ENCODE results near the gene EFTUD2.

GRCh38 chr17:44801880-44802279 is 97.4 kb downstream of the EFTUD2 start:
- TF ChIP-seq, protein P1, sequence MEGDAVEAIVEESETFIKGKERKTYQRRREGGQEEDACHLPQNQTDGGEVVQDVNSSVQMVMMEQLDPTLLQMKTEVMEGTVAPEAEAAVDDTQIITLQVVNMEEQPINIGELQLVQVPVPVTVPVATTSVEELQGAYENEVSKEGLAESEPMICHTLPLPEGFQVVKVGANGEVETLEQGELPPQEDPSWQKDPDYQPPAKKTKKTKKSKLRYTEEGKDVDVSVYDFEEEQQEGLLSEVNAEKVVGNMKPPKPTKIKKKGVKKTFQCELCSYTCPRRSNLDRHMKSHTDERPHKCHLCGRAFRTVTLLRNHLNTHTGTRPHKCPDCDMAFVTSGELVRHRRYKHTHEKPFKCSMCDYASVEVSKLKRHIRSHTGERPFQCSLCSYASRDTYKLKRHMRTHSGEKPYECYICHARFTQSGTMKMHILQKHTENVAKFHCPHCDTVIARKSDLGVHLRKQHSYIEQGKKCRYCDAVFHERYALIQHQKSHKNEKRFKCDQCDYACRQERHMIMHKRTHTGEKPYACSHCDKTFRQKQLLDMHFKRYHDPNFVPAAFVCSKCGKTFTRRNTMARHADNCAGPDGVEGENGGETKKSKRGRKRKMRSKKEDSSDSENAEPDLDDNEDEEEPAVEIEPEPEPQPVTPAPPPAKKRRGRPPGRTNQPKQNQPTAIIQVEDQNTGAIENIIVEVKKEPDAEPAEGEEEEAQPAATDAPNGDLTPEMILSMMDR (conservative IDR thresholded peaks at IDR 0.05; ENCODE audit: low read length): no peak
- TF ChIP-seq EZH2phosphoT487 (IDR thresholded peaks at IDR 0.05; ENCODE audit: borderline replicate concordance, low read depth, low read length): no peak

Data from OCI-LY7 (cell line).